ENCODE results near the gene SRBD1. TPM values are rescaled to one million over a fixed set of nuclear protein-coding genes. Genes with fewer than 3 reads are reported as not detected.

Gene SRBD1
- total RNA-seq, 1 donor from 2014 or later: 9.1 TPM

DNA sequence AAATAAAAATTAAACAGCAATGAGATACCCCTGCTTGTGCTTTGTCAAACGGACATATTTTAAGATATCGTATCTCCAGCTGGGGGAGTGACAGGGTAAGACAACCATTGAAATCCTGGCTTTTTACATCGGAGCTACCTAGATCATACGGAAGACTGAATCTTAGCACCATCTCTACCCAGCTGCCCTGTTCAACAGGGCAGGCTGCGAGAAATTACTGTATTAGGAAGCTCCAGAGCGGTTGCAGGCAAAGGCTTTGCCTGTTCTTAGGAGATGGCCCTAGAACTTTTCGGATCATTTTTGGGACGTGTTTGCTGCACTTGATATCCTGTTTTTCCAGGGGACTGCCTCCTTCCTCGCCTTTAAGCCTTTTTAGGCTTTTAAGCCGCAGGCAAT is 38.4 kb upstream of the SRBD1 start:
- H3K4me1 ChIP-seq: peaks cover 33% of the 10 kb centered on the region
- H3K36me3 ChIP-seq: no peaks in the 10 kb centered on the region
- DNase-seq (ENCODE audit: extremely low spot score in 2 of 2): no peak
- H3K4me3 ChIP-seq: peak overlapping the region; percentile 73 to 97
- peak overlapping the region; percentile 100 for H3K27ac ChIP-seq
- intact Hi-C loops (cut with DNase I): no loop called here
- TF ChIP-seq POLR2AphosphoS5 (IDR thresholded peaks at IDR 0.05; ENCODE audit: insufficient read depth in 1 of 2, low read depth in 1 of 2): no peak
- TF ChIP-seq, protein P1, sequence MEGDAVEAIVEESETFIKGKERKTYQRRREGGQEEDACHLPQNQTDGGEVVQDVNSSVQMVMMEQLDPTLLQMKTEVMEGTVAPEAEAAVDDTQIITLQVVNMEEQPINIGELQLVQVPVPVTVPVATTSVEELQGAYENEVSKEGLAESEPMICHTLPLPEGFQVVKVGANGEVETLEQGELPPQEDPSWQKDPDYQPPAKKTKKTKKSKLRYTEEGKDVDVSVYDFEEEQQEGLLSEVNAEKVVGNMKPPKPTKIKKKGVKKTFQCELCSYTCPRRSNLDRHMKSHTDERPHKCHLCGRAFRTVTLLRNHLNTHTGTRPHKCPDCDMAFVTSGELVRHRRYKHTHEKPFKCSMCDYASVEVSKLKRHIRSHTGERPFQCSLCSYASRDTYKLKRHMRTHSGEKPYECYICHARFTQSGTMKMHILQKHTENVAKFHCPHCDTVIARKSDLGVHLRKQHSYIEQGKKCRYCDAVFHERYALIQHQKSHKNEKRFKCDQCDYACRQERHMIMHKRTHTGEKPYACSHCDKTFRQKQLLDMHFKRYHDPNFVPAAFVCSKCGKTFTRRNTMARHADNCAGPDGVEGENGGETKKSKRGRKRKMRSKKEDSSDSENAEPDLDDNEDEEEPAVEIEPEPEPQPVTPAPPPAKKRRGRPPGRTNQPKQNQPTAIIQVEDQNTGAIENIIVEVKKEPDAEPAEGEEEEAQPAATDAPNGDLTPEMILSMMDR (IDR thresholded peaks at IDR 0.05): no peak
- no peak for TF ChIP-seq POLR2A (IDR thresholded peaks at IDR 0.05)
- no peaks in the 10 kb centered on the region for H3K9me3 ChIP-seq
- H3K27me3 ChIP-seq: no peaks in the 10 kb centered on the region

DNA sequence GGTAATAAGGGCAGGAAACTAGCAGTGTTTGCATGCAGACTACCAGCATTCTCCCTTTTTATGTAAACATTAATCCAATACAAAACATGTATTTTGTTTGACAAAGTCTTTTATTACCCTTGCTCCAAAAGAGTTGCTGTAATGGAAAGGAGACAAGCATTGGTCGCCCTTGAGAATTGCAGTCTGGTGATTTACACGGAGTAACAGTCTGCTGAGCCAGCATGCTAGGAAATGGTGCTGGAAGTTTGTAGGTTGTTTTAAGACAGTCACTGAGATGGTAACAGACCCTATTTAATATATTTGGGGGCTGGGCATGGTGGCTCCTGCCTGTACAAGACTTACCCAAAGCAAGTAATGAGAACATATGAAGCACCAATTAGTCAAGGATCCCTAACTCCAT is 37.6 kb upstream of the SRBD1 start:
- Histone ChIP-seq H3K4me1 (peaks cover 26% of the 10 kb centered on the region), H3K27me3 (no peaks in the 10 kb centered on the region), H3K4me3 (no peak overlapping the region), H3K36me3 (no peaks in the 10 kb centered on the region), H3K9me3 (no peaks in the 10 kb centered on the region), H3K27ac (no peak overlapping the region)
- intact Hi-C loops (cut with DNase I): no loop called here
- no peak for DNase-seq (ENCODE audit: extremely low spot score in 2 of 2)
- TF ChIP-seq, protein P1 (IDR thresholded peaks at IDR 0.05): no peak
- no peak for TF ChIP-seq POLR2AphosphoS5 (IDR thresholded peaks at IDR 0.05; ENCODE audit: insufficient read depth in 1 of 2, low read depth in 1 of 2)
- no peak for TF ChIP-seq POLR2A (IDR thresholded peaks at IDR 0.05)

DNA sequence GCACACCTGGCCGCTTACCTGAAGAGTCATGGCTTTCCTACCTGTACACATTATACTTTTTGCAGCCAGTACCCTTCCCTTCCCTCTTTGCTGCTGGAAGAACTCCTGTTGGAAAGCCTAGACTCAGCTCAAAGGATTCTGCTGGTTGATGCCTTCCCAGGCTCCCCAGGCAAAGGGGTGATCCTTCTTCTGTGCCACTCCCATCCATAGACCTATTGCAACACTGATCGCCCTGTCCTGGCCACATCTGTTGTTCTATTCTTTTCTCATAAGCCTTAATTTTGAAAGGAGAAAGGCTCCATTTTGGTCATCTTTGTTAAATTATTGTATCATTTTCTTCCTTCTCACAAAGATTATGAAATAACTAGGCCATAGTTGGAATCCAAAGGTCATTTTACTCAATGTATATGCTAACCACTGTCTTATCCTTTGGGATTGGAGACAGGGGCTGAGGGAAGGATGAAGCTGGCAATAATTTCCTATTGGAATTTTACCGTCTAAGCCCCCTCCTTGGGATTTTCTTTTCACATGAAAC is 37.0 kb upstream of the SRBD1 start:
- peaks cover 21% of the 10 kb centered on the region for H3K4me1 ChIP-seq
- no peak overlapping the region for H3K27ac ChIP-seq
- intact Hi-C loops (cut with DNase I): no loop called here

DNA sequence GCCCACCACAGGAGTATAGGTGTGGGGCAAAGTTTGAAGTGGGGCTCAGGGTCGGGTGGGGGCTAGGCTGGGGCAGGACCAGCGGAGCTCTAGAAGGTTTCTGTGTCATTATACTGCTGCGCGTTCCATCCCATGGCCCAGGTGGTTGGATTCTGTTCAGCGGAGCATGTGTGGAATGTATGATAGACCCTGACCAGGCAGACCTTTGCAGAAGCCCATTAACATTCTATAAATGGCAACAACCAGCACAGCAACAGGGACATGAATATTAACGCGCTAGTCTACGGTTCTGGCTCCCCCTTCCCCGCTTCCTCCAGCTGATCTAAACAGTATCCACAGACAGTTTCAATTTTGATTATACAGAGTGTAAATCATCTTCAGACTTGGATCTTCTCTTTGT is 36.3 kb upstream of the SRBD1 start:
- H3K36me3 ChIP-seq: no peaks in the 10 kb centered on the region
- intact Hi-C loops (cut with DNase I): no loop called here
- no peak for DNase-seq (ENCODE audit: extremely low spot score in 2 of 2)
- TF ChIP-seq POLR2AphosphoS5 (IDR thresholded peaks at IDR 0.05; ENCODE audit: insufficient read depth in 1 of 2, low read depth in 1 of 2) (no peak), POLR2A (IDR thresholded peaks at IDR 0.05) (no peak)
- TF ChIP-seq, protein P1 (IDR thresholded peaks at IDR 0.05): no peak
- H3K27ac ChIP-seq: no peak overlapping the region
- H3K4me3 ChIP-seq: no peak overlapping the region
- no peaks in the 10 kb centered on the region for H3K27me3 ChIP-seq
- no peaks in the 10 kb centered on the region for H3K9me3 ChIP-seq
- peaks cover 14% of the 10 kb centered on the region for H3K4me1 ChIP-seq

More for the DNA sequence above, 37.0 kb upstream of the SRBD1 start:
- TF ChIP-seq POLR2A (IDR thresholded peaks at IDR 0.05): no peak
- TF ChIP-seq, protein P1 (IDR thresholded peaks at IDR 0.05): no peak
- no peak for TF ChIP-seq POLR2AphosphoS5 (IDR thresholded peaks at IDR 0.05; ENCODE audit: insufficient read depth in 1 of 2, low read depth in 1 of 2)
- no peaks in the 10 kb centered on the region for H3K27me3 ChIP-seq
- no peaks in the 10 kb centered on the region for H3K9me3 ChIP-seq
- H3K36me3 ChIP-seq: no peaks in the 10 kb centered on the region
- no peak overlapping the region for H3K4me3 ChIP-seq
- DNase-seq (ENCODE audit: extremely low spot score in 2 of 2): no peak

DNA sequence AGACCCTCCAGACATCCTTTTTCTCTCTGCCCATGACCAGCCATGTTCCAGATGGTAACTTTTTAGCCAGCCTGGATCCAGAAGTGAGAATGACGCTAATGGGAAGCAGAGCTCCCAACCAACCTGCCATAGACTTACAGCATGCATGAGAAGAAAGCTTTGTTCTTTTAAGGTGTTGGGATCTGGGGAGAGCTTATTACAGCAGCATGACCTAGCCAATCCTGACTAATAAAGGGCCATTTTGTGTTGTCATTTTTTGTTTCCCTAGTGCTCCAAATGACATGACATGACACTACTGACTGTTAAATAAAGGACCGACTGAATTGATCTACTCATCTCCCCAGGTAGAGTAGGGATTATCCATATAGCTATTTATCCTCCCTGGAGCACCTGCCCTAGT is 35.2 kb upstream of the SRBD1 start:
- Histone ChIP-seq H3K27me3 (no peaks in the 10 kb centered on the region), H3K27ac (no peak overlapping the region), H3K4me3 (no peak overlapping the region), H3K4me1 (peaks cover 10% of the 10 kb centered on the region), H3K9me3 (no peaks in the 10 kb centered on the region), H3K36me3 (no peaks in the 10 kb centered on the region)
- TF ChIP-seq POLR2A (IDR thresholded peaks at IDR 0.05) (no peak), POLR2AphosphoS5 (IDR thresholded peaks at IDR 0.05; ENCODE audit: insufficient read depth in 1 of 2, low read depth in 1 of 2) (no peak)
- TF ChIP-seq, protein P1 (IDR thresholded peaks at IDR 0.05): no peak
- no peak for DNase-seq (ENCODE audit: extremely low spot score in 2 of 2)
- intact Hi-C loops (cut with DNase I): no loop called here
